ENCODE results near the gene TP53AIP1. TPM values are rescaled to one million over a fixed set of nuclear protein-coding genes. Genes with fewer than 3 reads are reported as not detected.

Gene TP53AIP1
- total and polyA plus RNA-seq, 2 of the 8 experiments (the other 6 are each of a cell fraction or from before 2014, with no cell fraction given) = 0.03 TPM; not detected in 1

- no peak for TF ChIP-seq HDAC2 (IDR thresholded peaks at IDR 0.05; ENCODE audit: borderline replicate concordance in 1 of 2, low read depth in 2 of 2, low read length in 2 of 2)
- TF ChIP-seq RAD21 (IDR thresholded peaks at IDR 0.05 in 1 of 2, conservative IDR thresholded peaks at IDR 0.05 in 1 of 2; ENCODE audit: low read depth in 2 of 2, low read length in 2 of 2) = no peak
- TF ChIP-seq SIN3A (conservative IDR thresholded peaks at IDR 0.05 in 1 of 2, IDR thresholded peaks at IDR 0.05 in 1 of 2; ENCODE audit: low read depth in 1 of 2, low read length in 2 of 2) = no peak
- no peak for TF ChIP-seq EZH2 (IDR thresholded peaks at IDR 0.05; ENCODE audit: low read depth, low read length, severe bottlenecking)
- no peak for TF ChIP-seq SUZ12 (IDR thresholded peaks at IDR 0.05; ENCODE audit: low read length)
- TF ChIP-seq PHF8 (conservative IDR thresholded peaks at IDR 0.05; ENCODE audit: low read depth, low read length) = no peak
- TF ChIP-seq TAF1 (IDR thresholded peaks at IDR 0.05; ENCODE audit: low read depth, low read length) = no peak
Measured at GRCh38 chr11:128946648-128947047, 4.0 kb upstream of the TP53AIP1 start (continued).

All from H1 (cell line).